ENCODE data around the gene PTTG1IP. TPM values are rescaled to one million over a fixed set of nuclear protein-coding genes. Genes with fewer than 3 reads are reported as not detected.

PTTG1IP gene
- total and polyA plus RNA-seq, 2 experiments from 2014 or later, result 676 to 814 TPM

- no peaks in the 10 kb centered on the region for H3F3A ChIP-seq (ENCODE audit: insufficient read depth)
- no peaks in the 10 kb centered on the region for H3K27me3 ChIP-seq (replicated peaks; ENCODE audit: insufficient read depth)
- H3K9ac ChIP-seq, result no peak overlapping the region
- no peak overlapping the region for H3K27ac ChIP-seq
- no peak for DNase-seq
- H4K20me1 ChIP-seq (ENCODE audit: insufficient read depth), result no peaks in the 10 kb centered on the region
- H3K36me3 ChIP-seq (ENCODE audit: low read depth), result no peaks in the 10 kb centered on the region
- no peaks in the 10 kb centered on the region for H3K9me3 ChIP-seq (ENCODE audit: low read depth)
- no peak overlapping the region for H3K4me3 ChIP-seq
- no peaks in the 10 kb centered on the region for H3K79me2 ChIP-seq (ENCODE audit: insufficient read depth)
- TF ChIP-seq EZH2phosphoT487 (IDR thresholded peaks at IDR 0.05; ENCODE audit: insufficient read depth, low read depth), result no peak
- TF ChIP-seq EZH2 (IDR thresholded peaks at IDR 0.05; ENCODE audit: insufficient read depth, poor library complexity, severe bottlenecking), result no peak
- in situ Hi-C loops (cut with MboI), result no loop called here
- WGBS, 2 experiments (ENCODE audit: low coverage in 1 of 2, low lambda C conversion rate in 2 of 2, missing lambda C conversion rate in 2 of 2), result 94 to 95% methylated on average over 9 of the region's 9 CpGs
- no peaks in the 10 kb centered on the region for H3K9me2 ChIP-seq (ENCODE audit: insufficient read depth)
- no peak overlapping the region for H3K4me2 ChIP-seq (ENCODE audit: unreplicated experiment)
- H2AFZ ChIP-seq, result no peak overlapping the region
- peaks cover 1% of the 10 kb centered on the region; the same call in 1 of the 2 replicates for H3K4me1 ChIP-seq (ENCODE audit: insufficient read depth)
Observed at GRCh38 chr21:44909719-44910118, 36.2 kb upstream of the PTTG1IP start.

GRCh38 chr21:44908908-44909307 is 35.4 kb upstream of the PTTG1IP start:
- Histone ChIP-seq H2AFZ (no peak overlapping the region), H3K36me3 (ENCODE audit: low read depth) (no peaks in the 10 kb centered on the region), H3K9ac (no peak overlapping the region), H3K4me2 (ENCODE audit: unreplicated experiment) (no peak overlapping the region), H3K4me1 (ENCODE audit: insufficient read depth) (no peaks in the 10 kb centered on the region; the same call in 1 of the 2 replicates), H3K9me3 (ENCODE audit: low read depth) (no peaks in the 10 kb centered on the region), H3K27me3 (replicated peaks; ENCODE audit: insufficient read depth) (no peaks in the 10 kb centered on the region), H3F3A (ENCODE audit: insufficient read depth) (no peaks in the 10 kb centered on the region), H4K20me1 (ENCODE audit: insufficient read depth) (no peaks in the 10 kb centered on the region), H3K79me2 (ENCODE audit: insufficient read depth) (no peaks in the 10 kb centered on the region), H3K4me3 (no peak overlapping the region), H3K27ac (no peak overlapping the region), H3K9me2 (ENCODE audit: insufficient read depth) (no peaks in the 10 kb centered on the region)
- in situ Hi-C loops (cut with MboI), result no loop called here
- WGBS, 2 experiments (ENCODE audit: low coverage in 1 of 2, low lambda C conversion rate in 2 of 2, missing lambda C conversion rate in 2 of 2), result 96% methylated on average over 19 to 21 of the region's 21 CpGs
- no peak for TF ChIP-seq EZH2phosphoT487 (IDR thresholded peaks at IDR 0.05; ENCODE audit: insufficient read depth, low read depth)
- TF ChIP-seq EZH2 (IDR thresholded peaks at IDR 0.05; ENCODE audit: insufficient read depth, poor library complexity, severe bottlenecking), result no peak
- no peak for DNase-seq

- DNase-seq, result peak; percentile 50
- Histone ChIP-seq H3K9me2 (ENCODE audit: insufficient read depth) (no peaks in the 10 kb centered on the region), H2AFZ (0 out of 2 replicates have a peak overlapping the region, but pooled peaks have one; percentile 19), H4K20me1 (ENCODE audit: insufficient read depth) (no peaks in the 10 kb centered on the region), H3K36me3 (ENCODE audit: low read depth) (no peaks in the 10 kb centered on the region), H3K4me1 (ENCODE audit: insufficient read depth) (no peaks in the 10 kb centered on the region; the same call in 1 of the 2 replicates), H3K9ac (no peak overlapping the region), H3K4me3 (peak overlapping the region; percentile 37; the same call in 1 of the 2 replicates), H3F3A (ENCODE audit: insufficient read depth) (no peaks in the 10 kb centered on the region), H3K9me3 (ENCODE audit: low read depth) (no peaks in the 10 kb centered on the region), H3K4me2 (ENCODE audit: unreplicated experiment) (peak overlapping the region; percentile 41), H3K79me2 (ENCODE audit: insufficient read depth) (no peaks in the 10 kb centered on the region), H3K27ac (no peak overlapping the region), H3K27me3 (replicated peaks; ENCODE audit: insufficient read depth) (no peaks in the 10 kb centered on the region)
- in situ Hi-C loops (cut with MboI), result no loop called here
- TF ChIP-seq EZH2 (IDR thresholded peaks at IDR 0.05; ENCODE audit: insufficient read depth, poor library complexity, severe bottlenecking), result no peak
- TF ChIP-seq EZH2phosphoT487 (IDR thresholded peaks at IDR 0.05; ENCODE audit: insufficient read depth, low read depth), result no peak
- WGBS, 2 experiments (ENCODE audit: low coverage in 1 of 2, low lambda C conversion rate in 2 of 2, missing lambda C conversion rate in 2 of 2), result 42 to 51% methylated on average over 25 of the region's 25 CpGs
Observed at GRCh38 chr21:44907966-44908895, 34.7 kb upstream of the PTTG1IP start.

GRCh38 chr21:44907225-44907965 is 33.9 kb upstream of the PTTG1IP start:
- in situ Hi-C loops (cut with MboI), result no loop called here

More at GRCh38 chr21:44907225-44907965, 33.9 kb upstream of the PTTG1IP start:
- Histone ChIP-seq H3F3A (ENCODE audit: insufficient read depth) (no peaks in the 10 kb centered on the region), H3K27ac (no peak overlapping the region), H2AFZ (0 out of 2 replicates have a peak overlapping the region, but pooled peaks have one; percentile 19), H3K4me1 (ENCODE audit: insufficient read depth) (no peaks in the 10 kb centered on the region; the same call in 1 of the 2 replicates), H3K9me2 (ENCODE audit: insufficient read depth) (no peaks in the 10 kb centered on the region), H3K4me2 (ENCODE audit: unreplicated experiment) (no peak overlapping the region), H3K36me3 (ENCODE audit: low read depth) (no peaks in the 10 kb centered on the region), H3K4me3 (no peak overlapping the region), H3K27me3 (replicated peaks; ENCODE audit: insufficient read depth) (no peaks in the 10 kb centered on the region), H3K9ac (no peak overlapping the region), H3K79me2 (ENCODE audit: insufficient read depth) (no peaks in the 10 kb centered on the region), H4K20me1 (ENCODE audit: insufficient read depth) (no peaks in the 10 kb centered on the region), H3K9me3 (ENCODE audit: low read depth) (no peaks in the 10 kb centered on the region)
- TF ChIP-seq EZH2 (IDR thresholded peaks at IDR 0.05; ENCODE audit: insufficient read depth, poor library complexity, severe bottlenecking), result no peak
- TF ChIP-seq EZH2phosphoT487 (IDR thresholded peaks at IDR 0.05; ENCODE audit: insufficient read depth, low read depth), result no peak
- no peak for DNase-seq
- 61 to 63% methylated on average over 16 of the region's 16 CpGs for WGBS, 2 experiments (ENCODE audit: low coverage in 1 of 2, low lambda C conversion rate in 2 of 2, missing lambda C conversion rate in 2 of 2)
